Measurements from ENCODE around the gene ACADS. TPM values are rescaled to one million over a fixed set of nuclear protein-coding genes. Genes with fewer than 3 reads are reported as not detected.

ACADS gene
- total RNA-seq, 1 experiment from 2014 or later, result 15.9 TPM

GRCh38 chr12:120690978-120691377 is 34.6 kb upstream of the ACADS start:
- intact Hi-C loops (cut with micrococcal nuclease; ENCODE audit: unreplicated experiment) (no loop called here), in situ Hi-C loops (cut with HindIII; ENCODE audit: low pct_unique_long_range_greater_than_20kb, low sequenced_read_pairs) (no loop called here)
- no peak overlapping the region for H3K27ac ChIP-seq (ENCODE audit: low read length)
- ChIA-PET POLR2A (no interaction called here), CTCF (no interaction called here)
- DNase-seq (ENCODE audit: low read depth, low spot score) (no peak), ATAC-seq (no peak)
- no peak overlapping the region for H3K4me3 ChIP-seq (ENCODE audit: low read depth in 2 of 2, low read length in 2 of 2)
- H3K9me3 ChIP-seq (ENCODE audit: control insufficient read depth, insufficient read depth, low read depth, low read length), result no peaks in the 10 kb centered on the region
- peaks cover 6% of the 10 kb centered on the region for H3K36me3 ChIP-seq (ENCODE audit: control insufficient read depth, insufficient read depth, low read length)
- TF ChIP-seq TCF7L2 (IDR thresholded peaks at IDR 0.05; ENCODE audit: low read depth, low read length), result no peak
- TF ChIP-seq, protein P1, sequence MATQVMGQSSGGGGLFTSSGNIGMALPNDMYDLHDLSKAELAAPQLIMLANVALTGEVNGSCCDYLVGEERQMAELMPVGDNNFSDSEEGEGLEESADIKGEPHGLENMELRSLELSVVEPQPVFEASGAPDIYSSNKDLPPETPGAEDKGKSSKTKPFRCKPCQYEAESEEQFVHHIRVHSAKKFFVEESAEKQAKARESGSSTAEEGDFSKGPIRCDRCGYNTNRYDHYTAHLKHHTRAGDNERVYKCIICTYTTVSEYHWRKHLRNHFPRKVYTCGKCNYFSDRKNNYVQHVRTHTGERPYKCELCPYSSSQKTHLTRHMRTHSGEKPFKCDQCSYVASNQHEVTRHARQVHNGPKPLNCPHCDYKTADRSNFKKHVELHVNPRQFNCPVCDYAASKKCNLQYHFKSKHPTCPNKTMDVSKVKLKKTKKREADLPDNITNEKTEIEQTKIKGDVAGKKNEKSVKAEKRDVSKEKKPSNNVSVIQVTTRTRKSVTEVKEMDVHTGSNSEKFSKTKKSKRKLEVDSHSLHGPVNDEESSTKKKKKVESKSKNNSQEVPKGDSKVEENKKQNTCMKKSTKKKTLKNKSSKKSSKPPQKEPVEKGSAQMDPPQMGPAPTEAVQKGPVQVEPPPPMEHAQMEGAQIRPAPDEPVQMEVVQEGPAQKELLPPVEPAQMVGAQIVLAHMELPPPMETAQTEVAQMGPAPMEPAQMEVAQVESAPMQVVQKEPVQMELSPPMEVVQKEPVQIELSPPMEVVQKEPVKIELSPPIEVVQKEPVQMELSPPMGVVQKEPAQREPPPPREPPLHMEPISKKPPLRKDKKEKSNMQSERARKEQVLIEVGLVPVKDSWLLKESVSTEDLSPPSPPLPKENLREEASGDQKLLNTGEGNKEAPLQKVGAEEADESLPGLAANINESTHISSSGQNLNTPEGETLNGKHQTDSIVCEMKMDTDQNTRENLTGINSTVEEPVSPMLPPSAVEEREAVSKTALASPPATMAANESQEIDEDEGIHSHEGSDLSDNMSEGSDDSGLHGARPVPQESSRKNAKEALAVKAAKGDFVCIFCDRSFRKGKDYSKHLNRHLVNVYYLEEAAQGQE (IDR thresholded peaks at IDR 0.05; ENCODE audit: insufficient read depth in 1 of 2, low read depth in 2 of 2, low read length in 1 of 2), result no peak
- TF ChIP-seq CTCF (IDR thresholded peaks at IDR 0.05), result no peak
- TF ChIP-seq POLR2AphosphoS5 (IDR thresholded peaks at IDR 0.05; ENCODE audit: low read depth, low read length), result no peak
- TF ChIP-seq SIN3A (IDR thresholded peaks at IDR 0.05; ENCODE audit: borderline replicate concordance, insufficient read depth, low read depth, low read length), result no peak
- no TSS peak for BruUV-seq (replicated peaks)
- H3K4me1 ChIP-seq (ENCODE audit: control insufficient read depth, insufficient read depth, low read length), result peaks cover 25% of the 10 kb centered on the region
- H3K27me3 ChIP-seq (ENCODE audit: control insufficient read depth, insufficient read depth, low read length), result no peaks in the 10 kb centered on the region

DNA sequence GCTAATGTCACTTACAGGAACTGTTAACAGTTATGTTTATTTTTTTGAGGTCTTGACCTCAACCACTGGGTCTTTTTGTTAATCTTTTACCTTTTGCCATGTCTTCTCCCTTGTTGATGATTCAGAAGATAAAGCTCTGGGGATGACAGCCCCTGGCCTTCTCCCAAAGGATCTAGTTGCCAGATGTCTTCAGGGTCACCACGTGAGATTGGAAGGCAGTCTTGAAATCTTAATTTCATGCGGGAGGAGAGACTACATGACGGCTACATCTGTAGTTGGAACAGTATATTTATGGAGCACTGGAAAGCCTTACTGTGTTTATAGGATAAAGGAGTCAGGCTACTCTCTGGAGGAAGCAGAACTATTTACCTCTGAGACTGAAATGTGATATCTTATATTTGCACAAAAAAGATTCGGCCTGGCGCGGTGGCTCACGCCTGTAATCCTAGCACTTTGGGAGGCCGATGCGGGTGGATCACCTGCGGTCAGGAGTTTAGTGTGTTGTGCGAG is 33.0 kb upstream of the ACADS start:
- Histone ChIP-seq H3K4me3 (ENCODE audit: low read depth in 2 of 2, low read length in 2 of 2) (no peak overlapping the region), H3K27me3 (ENCODE audit: control insufficient read depth, insufficient read depth, low read length) (no peaks in the 10 kb centered on the region), H3K4me1 (ENCODE audit: control insufficient read depth, insufficient read depth, low read length) (peaks cover 25% of the 10 kb centered on the region), H3K36me3 (ENCODE audit: control insufficient read depth, insufficient read depth, low read length) (peaks cover 15% of the 10 kb centered on the region), H3K9me3 (ENCODE audit: control insufficient read depth, insufficient read depth, low read depth, low read length) (no peaks in the 10 kb centered on the region), H3K27ac (ENCODE audit: low read length) (no peak overlapping the region)
- TF ChIP-seq TCF7L2 (IDR thresholded peaks at IDR 0.05; ENCODE audit: low read depth, low read length), result no peak
- TF ChIP-seq, protein P1 (IDR thresholded peaks at IDR 0.05; ENCODE audit: insufficient read depth in 1 of 2, low read depth in 2 of 2, low read length in 1 of 2), result no peak
- TF ChIP-seq POLR2AphosphoS5 (IDR thresholded peaks at IDR 0.05; ENCODE audit: low read depth, low read length), result no peak
- no peak for TF ChIP-seq CTCF (IDR thresholded peaks at IDR 0.05)
- no peak for TF ChIP-seq SIN3A (IDR thresholded peaks at IDR 0.05; ENCODE audit: borderline replicate concordance, insufficient read depth, low read depth, low read length)
- BruUV-seq (replicated peaks), result no TSS peak
- no peak for DNase-seq (ENCODE audit: low read depth, low spot score)
- intact Hi-C loops (cut with micrococcal nuclease; ENCODE audit: unreplicated experiment), result no loop called here
- no peak for ATAC-seq
- in situ Hi-C loops (cut with HindIII; ENCODE audit: low pct_unique_long_range_greater_than_20kb, low sequenced_read_pairs), result no loop called here
- CTCF ChIA-PET, result no interaction called here
- POLR2A ChIA-PET, result no interaction called here
